ENCODE data around the gene ZC3H18. TPM values are rescaled to one million over a fixed set of nuclear protein-coding genes. Genes with fewer than 3 reads are reported as not detected.

Gene ZC3H18
- total RNA-seq, 2 donors from 2014 or later, result 31.9 to 66.3 TPM

- no peak for DNase-seq
Observed at GRCh38 chr16:88537859-88538258, 32.3 kb upstream of the ZC3H18 start.

DNA sequence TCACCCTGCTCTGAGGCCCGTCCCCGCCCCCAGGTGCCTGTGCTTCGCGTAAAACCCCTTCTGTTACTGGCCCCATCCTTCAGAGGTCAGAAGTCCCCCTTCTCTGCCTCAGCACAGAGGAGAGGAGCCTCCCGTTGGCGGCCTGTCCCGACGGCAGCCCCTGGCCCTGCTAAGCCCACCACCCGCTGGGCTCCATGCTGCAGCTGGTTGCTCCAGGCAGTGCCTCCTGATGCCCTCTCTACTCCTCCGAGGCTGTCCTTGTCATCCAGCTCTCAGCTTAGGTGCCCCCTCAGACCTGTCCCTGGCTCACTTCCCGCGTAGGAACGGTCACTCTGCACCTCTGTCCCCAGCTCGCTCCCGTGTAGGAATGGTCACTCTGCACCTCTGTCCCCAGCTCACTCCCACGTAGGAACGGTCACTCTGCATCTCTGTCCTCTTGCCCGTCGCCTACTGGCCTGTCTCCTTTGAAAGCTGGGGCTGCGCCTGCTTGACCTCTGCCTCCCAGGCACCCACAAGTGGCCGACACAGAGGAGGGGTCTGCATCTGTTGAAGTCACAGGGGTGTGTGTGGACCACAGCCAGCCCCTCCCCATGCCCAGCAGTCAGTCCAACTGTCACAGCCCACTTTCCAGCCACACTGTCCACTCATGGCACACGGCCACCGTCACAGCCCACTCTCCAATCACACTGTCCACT, 31.7 kb upstream of the ZC3H18 start:
- no peak for TF ChIP-seq CTCF (IDR thresholded peaks at IDR 0.05)
- H3K9ac ChIP-seq (ENCODE audit: low read depth in 2 of 2, low read length in 2 of 2), result no peak overlapping the region
- H3K27ac ChIP-seq, result no peak overlapping the region
- H3K27me3 ChIP-seq, result peaks cover 17% of the 10 kb centered on the region
- H3K36me3 ChIP-seq, result no peaks in the 10 kb centered on the region
- no peak overlapping the region for H3K4me3 ChIP-seq
- H3K4me1 ChIP-seq, result peaks cover 7% of the 10 kb centered on the region
- no peaks in the 10 kb centered on the region for H3K9me3 ChIP-seq
- intact Hi-C loops (cut with DNase I), result no loop called here
- no peak for DNase-seq

More at GRCh38 chr16:88537859-88538258, 32.3 kb upstream of the ZC3H18 start:
- H3K27me3 ChIP-seq, result peaks cover 17% of the 10 kb centered on the region
- H3K36me3 ChIP-seq, result no peaks in the 10 kb centered on the region
- TF ChIP-seq CTCF (IDR thresholded peaks at IDR 0.05), result no peak
- no peaks in the 10 kb centered on the region for H3K9me3 ChIP-seq
- H3K4me1 ChIP-seq, result peaks cover 7% of the 10 kb centered on the region
- no peak overlapping the region for H3K9ac ChIP-seq (ENCODE audit: low read depth in 2 of 2, low read length in 2 of 2)
- H3K4me3 ChIP-seq, result no peak overlapping the region
- no peak overlapping the region for H3K27ac ChIP-seq
- intact Hi-C loops (cut with DNase I), result no loop called here

- H3K27me3 ChIP-seq, result peaks cover 17% of the 10 kb centered on the region
- H3K9ac ChIP-seq (ENCODE audit: low read depth in 2 of 2, low read length in 2 of 2), result no peak overlapping the region
- H3K27ac ChIP-seq, result no peak overlapping the region
- no peaks in the 10 kb centered on the region for H3K9me3 ChIP-seq
- peaks cover 7% of the 10 kb centered on the region for H3K4me1 ChIP-seq
- intact Hi-C loops (cut with DNase I), result no loop called here
- no peak overlapping the region for H3K4me3 ChIP-seq
- TF ChIP-seq CTCF (IDR thresholded peaks at IDR 0.05), result no peak
- no peaks in the 10 kb centered on the region for H3K36me3 ChIP-seq
- no peak for DNase-seq
Observed at GRCh38 chr16:88539261-88539651, 30.9 kb upstream of the ZC3H18 start.

GRCh38 chr16:88539652-88540345, 30.4 kb upstream of the ZC3H18 start:
- Histone ChIP-seq H3K9ac (ENCODE audit: low read depth in 2 of 2, low read length in 2 of 2) (no peak overlapping the region), H3K9me3 (no peaks in the 10 kb centered on the region), H3K4me1 (peaks cover 7% of the 10 kb centered on the region), H3K27ac (no peak overlapping the region), H3K36me3 (no peaks in the 10 kb centered on the region), H3K4me3 (no peak overlapping the region), H3K27me3 (peaks cover 17% of the 10 kb centered on the region)
- intact Hi-C loops (cut with DNase I), result no loop called here
- no peak for DNase-seq
- no peak for TF ChIP-seq CTCF (IDR thresholded peaks at IDR 0.05)

- Histone ChIP-seq H3K4me3 (no peak overlapping the region), H3K36me3 (no peaks in the 10 kb centered on the region), H3K27ac (no peak overlapping the region), H3K4me1 (peaks cover under 1% of the 10 kb centered on the region), H3K27me3 (peaks cover 17% of the 10 kb centered on the region), H3K9ac (ENCODE audit: low read depth in 2 of 2, low read length in 2 of 2) (no peak overlapping the region), H3K9me3 (no peaks in the 10 kb centered on the region)
- no peak for DNase-seq
- no peak for TF ChIP-seq CTCF (IDR thresholded peaks at IDR 0.05)
- intact Hi-C loops (cut with DNase I), result no loop called here
Observed at GRCh38 chr16:88540346-88540977, 29.7 kb upstream of the ZC3H18 start.
